WI38 (cell line): ENCODE results near the gene NDUFS5.

Experiments
- H3K4me3 ChIP-seq: 2 replicates; pipeline ENCODE4 v1.5.1; 2011; ENCODE audit warnings: low read depth, mild to moderate bottlenecking, control low read depth, low read length
- CTCF ChIP-seq: IDR thresholded peaks from 2 replicates; pipeline ENCODE4 v1.5.1; 2012; ENCODE audit warnings: low read depth, mild to moderate bottlenecking, control low read depth, low read length

Gene NDUFS5

GRCh38 chr1:38992412-38993111 is 33.6 kb upstream of the NDUFS5 start:
- peak overlapping the region; percentile 91 for H3K4me3 ChIP-seq
- no peak for TF ChIP-seq CTCF

- no peak for TF ChIP-seq CTCF
- H3K4me3 ChIP-seq = no peak overlapping the region
Observed at GRCh38 chr1:38994196-38994595, 32.0 kb upstream of the NDUFS5 start.

- no peak overlapping the region for H3K4me3 ChIP-seq
- TF ChIP-seq CTCF = no peak
Observed at GRCh38 chr1:38997034-38997900, 28.9 kb upstream of the NDUFS5 start.

GRCh38 chr1:38997901-38998190 is 28.3 kb upstream of the NDUFS5 start:
- H3K4me3 ChIP-seq = no peak overlapping the region
- TF ChIP-seq CTCF = no peak

- no peak overlapping the region for H3K4me3 ChIP-seq
- no peak for TF ChIP-seq CTCF
Observed at GRCh38 chr1:39001516-39002421, 24.4 kb upstream of the NDUFS5 start.

- no peak overlapping the region for H3K4me3 ChIP-seq
- TF ChIP-seq CTCF = no peak
Observed at GRCh38 chr1:39003281-39003680, 22.9 kb upstream of the NDUFS5 start.
